ENCODE results near the gene TAP1.
A peak's percentile ranks its signal among the peaks of the same experiment; 100 is the strongest.

Gene TAP1

DNA sequence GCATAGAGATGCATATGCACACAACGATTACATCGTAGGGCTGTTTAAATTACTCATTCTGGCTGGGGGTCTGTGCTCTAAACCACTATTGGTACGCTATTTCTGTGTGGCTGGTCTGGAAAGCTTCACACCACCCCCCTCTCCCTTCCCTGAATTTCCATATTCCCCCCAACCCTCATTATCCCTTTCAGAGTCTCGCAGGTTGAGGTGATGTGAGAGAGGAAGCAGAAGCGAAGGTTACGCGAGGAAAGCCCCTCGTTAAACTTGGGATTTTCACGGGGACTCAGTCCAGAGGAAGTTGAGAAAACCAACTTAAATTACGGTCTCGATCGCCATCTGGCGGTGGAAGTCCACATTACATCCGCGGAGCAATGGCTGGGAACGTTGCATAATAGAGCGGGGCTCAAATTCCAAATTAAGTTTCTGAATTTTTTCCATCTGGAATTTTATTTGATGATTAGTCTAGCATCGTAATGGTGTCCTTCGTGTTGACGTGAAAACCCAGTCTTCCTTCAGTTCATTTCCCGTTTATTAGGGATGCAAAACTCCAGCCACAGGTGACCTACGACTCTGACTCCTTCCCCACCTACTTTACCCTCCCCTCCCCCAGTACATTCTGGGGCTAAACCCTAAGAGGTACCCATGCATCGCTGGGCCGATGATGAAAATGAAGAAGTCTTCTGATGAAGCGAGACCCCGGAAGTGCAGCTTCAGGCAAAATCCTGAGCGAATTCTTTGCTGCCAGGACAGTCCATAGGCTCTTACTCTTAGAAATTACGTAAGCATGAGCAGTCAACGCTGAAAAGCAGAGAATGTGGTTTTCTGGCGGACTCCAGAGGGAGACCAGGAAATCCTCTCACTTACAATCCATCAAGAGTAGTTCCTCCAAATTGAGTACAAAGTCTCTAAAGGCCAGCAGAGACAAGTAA, 56.4 kb downstream of the TAP1 start:
- DNase-seq, result peak; percentile 71

Data from right hindlimb (tissue), 1 donor.